ENCODE data around the gene NIF3L1.

DNA sequence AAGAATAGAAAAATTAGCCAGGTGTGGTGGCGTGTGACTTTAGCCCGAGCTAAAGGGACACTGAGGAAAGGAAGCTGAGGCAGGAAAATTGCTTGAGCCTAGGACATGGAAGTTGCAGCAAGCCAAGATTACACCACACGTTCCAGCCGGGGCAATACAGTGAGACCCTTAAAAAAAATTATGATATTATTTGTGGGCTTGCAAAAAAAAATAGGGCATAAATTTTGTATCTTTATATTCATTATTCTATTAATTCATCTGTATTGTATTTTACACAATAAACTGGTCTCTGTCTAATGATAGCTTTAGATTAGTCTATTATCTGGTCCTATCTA is 56.2 kb downstream of the NIF3L1 start:
- TF ChIP-seq POLR2A (IDR thresholded peaks at IDR 0.05; ENCODE audit: low read length) (no peak), GATA1 (IDR thresholded peaks at IDR 0.05; ENCODE audit: low read depth, low read length) (no peak)
